Neutrophil (primary cell): ENCODE measurements around the gene BSND.

Experiments
- H3K27ac ChIP-seq: fragments of 200-600 bp; sonication (generic); 2 replicates; pipeline ENCODE4 v1.5.1; 2016; ENCODE audit warnings: mild to moderate bottlenecking, moderate library complexity
- H3K27me3 ChIP-seq: fragments of 200-600 bp; sonication (generic); 2 replicates; pipeline ENCODE4 v1.6.0; 2016; ENCODE audit warnings: mild to moderate bottlenecking
- H3K36me3 ChIP-seq: fragments of 200-600 bp; sonication (generic); 2 replicates; pipeline ENCODE4 v1.5.1; 2017
- H3K4me1 ChIP-seq, 2 experiments: fragments of 200-600 bp in 1 of 2; sonication (generic) in 1 of 2; 1 replicate in 1 of 2; 2 replicates in 1 of 2; pipeline versions ENCODE4 v1.5.1 to v1.6.1; 2013 to 2016; ENCODE audit warnings: low read depth in 1 of 2, low read length in 1 of 2, mild to moderate bottlenecking in 1 of 2, moderate library complexity in 1 of 2; ENCODE audit not compliant: control insufficient read depth in 1 of 2, insufficient read depth in 1 of 2
- H3K4me3 ChIP-seq, 2 experiments: fragments of 200-600 bp in 1 of 2; sonication (generic) in 1 of 2; 1 replicate in 1 of 2; 2 replicates in 1 of 2; pipeline ENCODE4 v1.5.1; 2013 to 2016; ENCODE audit warnings: low read depth in 1 of 2, low read length in 1 of 2, mild to moderate bottlenecking in 1 of 2, moderate library complexity in 1 of 2
- H3K9me3 ChIP-seq: fragments of 200-600 bp; sonication (generic); 2 replicates; pipeline ENCODE4 v1.5.1; 2016
- CTCF ChIP-seq: fragments of 200-600 bp; sonication (generic); IDR thresholded peaks from 2 replicates; pipeline ENCODE4 v1.5.1; 2016; ENCODE audit warnings: antibody characterized with exemption

Gene BSND

DNA sequence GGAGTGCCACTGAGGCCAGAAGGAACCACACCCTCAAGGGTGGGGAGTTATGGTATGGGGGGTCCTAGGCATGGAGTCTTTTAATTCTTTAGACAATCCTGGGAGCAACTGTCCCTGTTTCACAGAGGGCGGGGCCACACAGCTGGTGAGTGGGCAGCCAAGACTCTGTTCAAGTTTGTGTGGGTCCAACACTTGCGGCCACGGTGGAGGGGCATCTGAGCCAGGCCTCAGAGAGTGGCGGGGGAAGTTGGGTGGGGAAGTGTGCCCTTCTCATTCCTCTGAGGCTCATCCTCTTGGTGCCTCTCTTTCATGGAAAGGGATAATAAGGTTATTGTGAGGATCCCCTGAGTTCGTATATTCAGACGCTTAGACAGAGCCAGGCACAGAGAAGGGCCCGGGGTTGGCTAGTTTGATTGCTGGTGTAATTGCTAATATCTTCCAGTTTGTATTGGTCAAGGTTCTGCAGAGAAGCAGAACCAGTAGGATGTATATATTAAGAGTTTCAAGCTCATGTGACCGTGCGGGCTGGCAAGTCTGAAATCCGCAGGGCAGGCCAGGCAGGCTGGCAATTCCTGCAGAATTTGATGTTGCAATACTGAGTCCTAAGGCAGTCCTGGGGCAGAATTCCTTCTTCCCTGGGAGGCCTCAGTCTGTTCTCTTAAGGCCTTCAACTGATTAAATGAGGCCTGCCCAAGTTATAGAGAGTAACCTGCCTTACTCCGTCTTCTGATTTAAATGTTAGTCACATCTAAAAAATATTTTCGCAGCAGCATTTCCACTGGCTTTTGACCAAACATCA is 56.5 kb downstream of the BSND start:
- H3K36me3 ChIP-seq = no peaks in the 10 kb centered on the region
- TF ChIP-seq CTCF = no peak
- H3K4me3 ChIP-seq = no peak overlapping the region
- no peak overlapping the region for H3K27ac ChIP-seq
- H3K9me3 ChIP-seq = no peaks in the 10 kb centered on the region
- no peaks in the 10 kb centered on the region for H3K27me3 ChIP-seq
- H3K4me1 ChIP-seq = peaks cover 15 to 22% of the 10 kb centered on the region in 2 experiments

DNA sequence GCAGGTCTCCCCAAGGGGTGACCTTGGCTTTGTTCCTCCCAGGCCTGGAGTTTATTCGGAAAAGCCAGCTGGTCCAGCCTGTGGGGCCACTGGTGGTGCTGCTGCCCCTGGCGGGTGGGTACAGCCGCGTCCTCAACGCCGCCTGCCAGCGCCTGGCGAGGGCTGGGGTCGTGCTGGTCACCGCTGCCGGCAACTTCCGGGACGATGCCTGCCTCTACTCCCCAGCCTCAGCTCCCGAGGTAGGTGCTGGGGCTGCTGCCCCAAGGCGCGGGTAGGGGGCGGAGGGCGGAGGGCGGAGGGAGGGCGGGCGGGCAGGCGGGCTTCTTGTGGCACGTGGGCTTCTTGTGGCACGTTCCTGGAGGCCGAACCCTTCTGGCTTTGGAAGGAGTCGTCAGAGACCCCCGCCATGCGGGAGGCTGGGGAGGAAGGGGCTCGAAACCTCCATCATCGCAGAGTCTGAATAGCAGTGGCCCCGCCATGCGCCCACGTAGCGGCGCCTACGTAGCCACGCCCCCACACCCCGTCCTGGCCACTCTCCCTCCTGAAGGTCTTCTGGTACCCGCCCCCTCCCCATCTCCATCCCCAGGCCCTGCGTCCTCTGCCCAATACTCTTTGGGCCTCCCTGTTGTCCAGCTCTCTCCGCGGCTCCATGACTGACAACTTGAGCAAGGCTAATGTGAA is 57.4 kb downstream of the BSND start:
- Histone ChIP-seq H3K4me1 (peaks cover 15 to 22% of the 10 kb centered on the region in 2 experiments), H3K27me3 (no peaks in the 10 kb centered on the region), H3K4me3 (no peak overlapping the region), H3K27ac (no peak overlapping the region), H3K36me3 (no peaks in the 10 kb centered on the region), H3K9me3 (no peaks in the 10 kb centered on the region)
- no peak for TF ChIP-seq CTCF

GRCh38 chr1:55056632-55056992 is 57.9 kb downstream of the BSND start:
- Histone ChIP-seq H3K9me3 (no peaks in the 10 kb centered on the region), H3K4me3 (no peak overlapping the region), H3K4me1 (peaks cover 15 to 22% of the 10 kb centered on the region in 2 experiments), H3K36me3 (no peaks in the 10 kb centered on the region), H3K27me3 (no peaks in the 10 kb centered on the region), H3K27ac (no peak overlapping the region)
- TF ChIP-seq CTCF = no peak

DNA sequence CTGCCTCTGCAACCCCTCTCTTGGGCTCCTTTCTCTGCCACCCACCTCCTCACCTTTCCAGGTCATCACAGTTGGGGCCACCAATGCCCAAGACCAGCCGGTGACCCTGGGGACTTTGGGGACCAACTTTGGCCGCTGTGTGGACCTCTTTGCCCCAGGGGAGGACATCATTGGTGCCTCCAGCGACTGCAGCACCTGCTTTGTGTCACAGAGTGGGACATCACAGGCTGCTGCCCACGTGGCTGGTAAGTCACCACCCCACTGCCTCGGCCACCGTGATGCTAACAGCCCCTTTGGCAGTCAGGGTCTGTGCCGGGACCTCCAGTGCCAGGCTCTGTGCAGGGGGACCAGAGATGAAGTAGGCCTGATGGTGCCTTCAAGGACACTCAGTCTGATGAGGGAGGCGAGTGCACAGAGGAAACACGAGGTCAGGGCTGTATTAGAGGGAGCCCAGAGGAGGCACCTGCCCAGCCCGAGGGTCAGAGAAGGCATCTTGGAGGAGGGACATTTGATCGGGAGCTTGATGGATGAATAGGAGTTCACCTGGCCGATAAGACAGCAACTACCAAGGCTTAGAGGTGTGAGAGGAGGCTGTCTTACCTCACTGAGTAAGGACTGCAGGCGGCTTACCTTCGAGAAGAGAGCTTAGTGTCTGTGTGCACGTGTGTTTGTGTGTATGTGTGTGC is 58.7 kb downstream of the BSND start:
- Histone ChIP-seq H3K36me3 (no peaks in the 10 kb centered on the region), H3K27me3 (no peaks in the 10 kb centered on the region), H3K4me3 (no peak overlapping the region), H3K27ac (no peak overlapping the region), H3K4me1 (peaks cover 15 to 21% of the 10 kb centered on the region in 2 experiments), H3K9me3 (no peaks in the 10 kb centered on the region)
- TF ChIP-seq CTCF = no peak

- Histone ChIP-seq H3K4me1 (peaks cover 11 to 16% of the 10 kb centered on the region in 2 experiments), H3K36me3 (no peaks in the 10 kb centered on the region), H3K9me3 (no peaks in the 10 kb centered on the region), H3K4me3 (no peak overlapping the region), H3K27ac (no peak overlapping the region), H3K27me3 (no peaks in the 10 kb centered on the region)
- TF ChIP-seq CTCF = no peak
These were observed 59.2 kb downstream of the BSND start for GRCh38 chr1:55057956-55058298.
